Astrocyte of the cerebellum (primary cell): ENCODE data around the gene BIK.

Source experiments
- DNase-seq: peaks from one replicate; pipeline ENCODE4 v3.0.0-alpha.2; 2011; ENCODE audit warnings: low read depth
- H3K4me3 ChIP-seq: 2 replicates; pipeline ENCODE4 v1.5.1; 2011; ENCODE audit warnings: mild to moderate bottlenecking, low read depth, low read length, moderate library complexity
- CTCF ChIP-seq: IDR thresholded peaks from 2 replicates; pipeline ENCODE4 v1.5.1; 2012; ENCODE audit warnings: low read length, low read depth, moderate library complexity, mild to moderate bottlenecking; ENCODE audit errors: missing control alignments
- in situ Hi-C: cut with HindIII; loops from 2 replicates; pipeline ENCODE4 v1.10.0; 2017; ENCODE audit warnings: low sequenced_read_pairs

The BIK gene

GRCh38 chr22:43080616-43081015 is 29.9 kb upstream of the BIK start:
- no peak for DNase-seq
- TF ChIP-seq CTCF: no peak
- in situ Hi-C loops: no loop called here
- H3K4me3 ChIP-seq: no peak overlapping the region

- no peak for DNase-seq
- H3K4me3 ChIP-seq: no peak overlapping the region
- TF ChIP-seq CTCF: no peak
- in situ Hi-C loops: no loop called here
Observed at GRCh38 chr22:43081968-43082367, 28.6 kb upstream of the BIK start.

- DNase-seq: no peak
- no peak for TF ChIP-seq CTCF
- no peak overlapping the region for H3K4me3 ChIP-seq
- in situ Hi-C loops: no loop called here
Observed at GRCh38 chr22:43085658-43086606, 24.6 kb upstream of the BIK start.

- in situ Hi-C loops: no loop called here
- DNase-seq: no peak
- no peak for TF ChIP-seq CTCF
- H3K4me3 ChIP-seq: peak overlapping the region; percentile 75
Observed at GRCh38 chr22:43088627-43088983, 21.9 kb upstream of the BIK start.

- in situ Hi-C loops: no loop called here
- DNase-seq: peak; percentile 34
- TF ChIP-seq CTCF: no peak
- peak within 1 kb of the TSS; percentile 75 for H3K4me3 ChIP-seq
Observed at GRCh38 chr22:43088984-43089717, 21.4 kb upstream of the BIK start, which contains the start of gene TTLL1. Gene TTLL1 (minus strand): TSS chr22:43089391. CDS start chr22:43075586, 13,805 bp downstream.

- TF ChIP-seq CTCF: peak; percentile 48
- DNase-seq: peak; percentile 73
- in situ Hi-C loops: no loop called here
- H3K4me3 ChIP-seq: no peak overlapping the region
Observed at GRCh38 chr22:43090130-43090789, 20.3 kb upstream of the BIK start.
